Measurements from ENCODE around the gene OR51E2. TPM values are rescaled to one million over a fixed set of nuclear protein-coding genes. Genes with fewer than 3 reads are reported as not detected.

OR51E2 gene
- total RNA-seq, 5 donors from 2014 or later (not counting 1 experiment from before 2014, with no cell fraction given) = not detected

DNA sequence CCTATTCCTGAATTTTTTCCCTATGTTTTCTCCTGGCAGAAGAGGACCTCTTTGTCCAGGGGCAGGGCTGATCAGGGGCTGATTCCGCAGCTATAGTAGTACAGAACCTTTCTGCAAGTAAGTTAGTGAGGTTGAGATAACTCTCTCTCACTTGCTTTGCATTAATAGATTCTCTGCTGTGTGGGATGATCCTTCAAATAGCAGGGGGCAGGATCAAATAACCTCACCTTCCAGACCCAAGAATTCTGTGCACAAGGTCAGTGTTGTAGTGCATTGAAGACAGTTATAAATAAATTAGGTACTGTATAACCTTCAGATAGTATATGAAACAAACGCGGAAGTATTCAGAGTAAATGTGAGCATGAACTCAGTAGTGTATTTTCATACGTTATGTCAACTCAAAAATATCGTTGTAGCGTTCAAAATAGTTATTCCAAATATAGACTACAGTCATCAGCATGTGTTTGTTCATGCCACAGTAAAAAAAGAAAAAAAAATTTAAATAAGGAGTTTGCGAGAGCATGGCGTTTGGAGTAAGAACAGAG is 7.2 kb upstream of the OR51E2 start:
- Mint-ChIP-seq H3K27ac (no peak overlapping the region), H3K36me3 (no peaks in the 10 kb centered on the region), H3K27me3 (peaks cover 12 to 23% of the 10 kb centered on the region in 2 donors), H3K4me1 (no peaks in the 10 kb centered on the region), H3K4me3 (no peak overlapping the region), H3K9me3 (no peaks in the 10 kb centered on the region)
- ChIA-PET POLR2A (no interaction called here), CTCF (no interaction called here)
- Histone ChIP-seq H3K27me3 (replicated peaks in 1 of 2; ENCODE audit: control insufficient read depth in 2 of 2, extremely low read depth in 1 of 2, insufficient read depth in 2 of 2, low read length in 1 of 2) (no peaks in the 10 kb centered on the region), H3K9me3 (no peaks in the 10 kb centered on the region), H3K4me3 (ENCODE audit: control insufficient read depth in 1 of 2, extremely low read depth in 1 of 2, low read length in 1 of 2) (no peak overlapping the region), H3K4me1 (ENCODE audit: control insufficient read depth in 1 of 2, extremely low read depth in 1 of 2, insufficient read depth in 2 of 2, low read length in 2 of 2) (no peaks in the 10 kb centered on the region), H3K36me3 (ENCODE audit: control insufficient read depth in 2 of 2, extremely low read depth in 1 of 2, insufficient read depth in 1 of 2, low read length in 1 of 2) (no peaks in the 10 kb centered on the region), H3K27ac (ENCODE audit: low read length) (no peak overlapping the region)
- no CpG with 5 or more reads among the region's 8 CpGs for WGBS (ENCODE audit: insufficient coverage)
- ATAC-seq (replicated peaks in 1 of 4) = no peak
- no peak for DNase-seq

- H3K36me3 ChIP-seq (ENCODE audit: control insufficient read depth in 2 of 2, extremely low read depth in 1 of 2, insufficient read depth in 1 of 2, low read length in 1 of 2) = no peaks in the 10 kb centered on the region
- no peaks in the 10 kb centered on the region for H3K27me3 ChIP-seq (replicated peaks in 1 of 2; ENCODE audit: control insufficient read depth in 2 of 2, extremely low read depth in 1 of 2, insufficient read depth in 2 of 2, low read length in 1 of 2)
- Mint-ChIP-seq H3K4me1 (no peaks in the 10 kb centered on the region), H3K4me3 (no peak within 1 kb of the TSS), H3K36me3 (no peaks in the 10 kb centered on the region), H3K27me3 (peaks cover 8 to 17% of the 10 kb centered on the region in 2 donors), H3K9me3 (no peaks in the 10 kb centered on the region), H3K27ac (no peak within 1 kb of the TSS)
- no peak within 1 kb of the TSS for H3K4me3 ChIP-seq (ENCODE audit: control insufficient read depth in 1 of 2, extremely low read depth in 1 of 2, low read length in 1 of 2)
- no peaks in the 10 kb centered on the region for H3K9me3 ChIP-seq
- POLR2A ChIA-PET = no interaction called here
- CTCF ChIA-PET = no interaction called here
- no peak for DNase-seq
- no peak for ATAC-seq (replicated peaks in 1 of 4)
- no peak within 1 kb of the TSS for H3K27ac ChIP-seq (ENCODE audit: low read length)
- WGBS (ENCODE audit: insufficient coverage) = 68% methylated on average over 4 of the region's 5 CpGs
- no peaks in the 10 kb centered on the region for H3K4me1 ChIP-seq (ENCODE audit: control insufficient read depth in 1 of 2, extremely low read depth in 1 of 2, insufficient read depth in 2 of 2, low read length in 2 of 2)
Observed at GRCh38 chr11:4704054-4704789, 6.6 kb upstream of the OR51E2 start, which contains the start of gene MMP26. TSS of gene MMP26 (plus strand) at chr11:4704784.

GRCh38 chr11:4700436-4700820 is 2.8 kb upstream of the OR51E2 start:
- no peak overlapping the region for H3K27ac ChIP-seq (ENCODE audit: low read length)
- Mint-ChIP-seq H3K36me3 (no peaks in the 10 kb centered on the region), H3K27me3 (peaks cover 3 to 13% of the 10 kb centered on the region in 2 donors), H3K27ac (no peak overlapping the region), H3K4me1 (no peaks in the 10 kb centered on the region), H3K4me3 (no peak overlapping the region), H3K9me3 (no peaks in the 10 kb centered on the region)
- no peak overlapping the region for H3K4me3 ChIP-seq (ENCODE audit: control insufficient read depth in 1 of 2, extremely low read depth in 1 of 2, low read length in 1 of 2)
- no peaks in the 10 kb centered on the region for H3K27me3 ChIP-seq (replicated peaks in 1 of 2; ENCODE audit: control insufficient read depth in 2 of 2, extremely low read depth in 1 of 2, insufficient read depth in 2 of 2, low read length in 1 of 2)
- WGBS (ENCODE audit: insufficient coverage) = no CpG with 5 or more reads among the region's 1 CpG
- no peaks in the 10 kb centered on the region for H3K36me3 ChIP-seq (ENCODE audit: control insufficient read depth in 2 of 2, extremely low read depth in 1 of 2, insufficient read depth in 1 of 2, low read length in 1 of 2)
- no peak for DNase-seq
- no peak for ATAC-seq (replicated peaks in 1 of 4)
- no peaks in the 10 kb centered on the region for H3K9me3 ChIP-seq
- H3K4me1 ChIP-seq (ENCODE audit: control insufficient read depth in 1 of 2, extremely low read depth in 1 of 2, insufficient read depth in 2 of 2, low read length in 2 of 2) = no peaks in the 10 kb centered on the region
- ChIA-PET CTCF (no interaction called here), POLR2A (no interaction called here)

DNA sequence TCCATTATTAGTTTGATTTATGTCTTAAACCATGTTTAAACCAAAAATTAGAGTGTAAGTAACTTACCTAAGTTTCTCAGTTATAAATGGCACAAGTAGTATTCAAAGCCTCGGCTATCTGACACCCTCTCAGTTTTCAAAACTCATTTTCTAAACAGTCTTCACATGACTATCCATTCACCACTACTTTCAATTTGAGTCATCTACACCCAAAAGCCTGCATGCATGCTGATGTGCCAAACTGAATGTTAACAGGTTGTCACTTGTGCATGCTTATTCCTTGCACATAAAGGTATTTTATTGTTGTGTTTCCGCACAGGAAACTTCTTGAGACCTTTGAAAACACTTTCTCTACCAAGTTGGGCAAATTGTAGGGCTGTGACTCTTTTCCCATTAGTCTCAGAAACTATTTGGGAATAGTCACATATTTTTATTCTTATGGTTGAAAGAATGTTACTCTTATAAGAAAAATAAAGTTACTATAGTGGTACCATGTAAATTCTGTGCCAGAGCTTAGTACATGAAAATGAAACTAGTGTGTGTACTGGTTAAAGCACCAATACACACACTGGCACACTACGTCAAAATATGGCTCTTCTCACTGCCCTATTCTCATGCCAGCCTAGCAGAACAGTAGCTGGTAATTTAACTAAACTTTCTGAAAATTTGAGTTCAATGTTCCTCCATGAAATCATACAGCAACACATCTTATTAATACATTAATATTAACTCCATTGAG is 2.2 kb upstream of the OR51E2 start:
- no peaks in the 10 kb centered on the region for H3K27me3 ChIP-seq (replicated peaks in 1 of 2; ENCODE audit: control insufficient read depth in 2 of 2, extremely low read depth in 1 of 2, insufficient read depth in 2 of 2, low read length in 1 of 2)
- no CpG with 5 or more reads among the region's 3 CpGs for WGBS (ENCODE audit: insufficient coverage)
- POLR2A ChIA-PET = no interaction called here
- no peaks in the 10 kb centered on the region for H3K36me3 ChIP-seq (ENCODE audit: control insufficient read depth in 2 of 2, extremely low read depth in 1 of 2, insufficient read depth in 1 of 2, low read length in 1 of 2)
- Mint-ChIP-seq H3K27ac (no peak overlapping the region), H3K4me1 (no peaks in the 10 kb centered on the region), H3K27me3 (peaks cover 1 to 10% of the 10 kb centered on the region in 2 donors), H3K4me3 (no peak overlapping the region), H3K9me3 (no peaks in the 10 kb centered on the region), H3K36me3 (no peaks in the 10 kb centered on the region)
- H3K4me3 ChIP-seq (ENCODE audit: control insufficient read depth in 1 of 2, extremely low read depth in 1 of 2, low read length in 1 of 2) = no peak overlapping the region
- H3K9me3 ChIP-seq = no peaks in the 10 kb centered on the region
- H3K4me1 ChIP-seq (ENCODE audit: control insufficient read depth in 1 of 2, extremely low read depth in 1 of 2, insufficient read depth in 2 of 2, low read length in 2 of 2) = no peaks in the 10 kb centered on the region
- ATAC-seq (replicated peaks in 1 of 4) (no peak), DNase-seq (no peak)
- CTCF ChIA-PET = no interaction called here
- no peak overlapping the region for H3K27ac ChIP-seq (ENCODE audit: low read length)

DNA sequence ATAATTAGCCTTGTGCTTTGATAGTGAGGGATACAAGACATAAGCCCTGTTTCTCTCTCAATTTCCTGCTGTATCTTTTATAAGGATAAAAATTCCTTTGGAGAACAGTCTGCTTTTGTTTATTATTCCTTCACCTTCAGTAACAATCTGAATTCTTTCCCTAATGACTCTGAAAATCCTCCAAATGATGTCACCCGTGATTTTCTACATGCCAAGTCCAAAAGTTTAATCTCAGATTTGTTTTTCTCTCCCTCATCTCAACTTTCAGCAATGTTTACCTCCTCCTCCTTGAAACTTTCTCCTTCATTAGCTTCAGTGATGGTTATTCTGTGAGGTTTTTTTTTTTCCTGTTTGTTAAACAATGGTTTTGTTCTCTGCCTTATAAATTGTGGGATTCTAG is 2.2 kb downstream of the OR51E2 start:
- peaks cover 1 to 17% of the 10 kb centered on the region in 2 donors for H3K27me3 Mint-ChIP-seq
- ChIA-PET CTCF (no interaction called here), POLR2A (no interaction called here)
- H3K27ac Mint-ChIP-seq = no peak overlapping the region
- Histone ChIP-seq H3K4me3 (ENCODE audit: control insufficient read depth in 1 of 2, extremely low read depth in 1 of 2, low read length in 1 of 2) (no peak overlapping the region), H3K36me3 (ENCODE audit: control insufficient read depth in 2 of 2, extremely low read depth in 1 of 2, insufficient read depth in 1 of 2, low read length in 1 of 2) (no peaks in the 10 kb centered on the region), H3K27ac (ENCODE audit: low read length) (no peak overlapping the region), H3K27me3 (replicated peaks in 1 of 2; ENCODE audit: control insufficient read depth in 2 of 2, extremely low read depth in 1 of 2, insufficient read depth in 2 of 2, low read length in 1 of 2) (no peaks in the 10 kb centered on the region), H3K9me3 (no peaks in the 10 kb centered on the region), H3K4me1 (ENCODE audit: control insufficient read depth in 1 of 2, extremely low read depth in 1 of 2, insufficient read depth in 2 of 2, low read length in 2 of 2) (no peaks in the 10 kb centered on the region)
- no peaks in the 10 kb centered on the region for H3K4me1 Mint-ChIP-seq
- no peaks in the 10 kb centered on the region for H3K36me3 Mint-ChIP-seq
- no peak overlapping the region for H3K4me3 Mint-ChIP-seq
- no peaks in the 10 kb centered on the region for H3K9me3 Mint-ChIP-seq
- DNase-seq (no peak), ATAC-seq (replicated peaks in 1 of 4) (no peak)
- no CpG with 5 or more reads among the region's 1 CpG for WGBS (ENCODE audit: insufficient coverage)

- Histone ChIP-seq H3K36me3 (ENCODE audit: control insufficient read depth in 2 of 2, extremely low read depth in 1 of 2, insufficient read depth in 1 of 2, low read length in 1 of 2) (no peaks in the 10 kb centered on the region), H3K27me3 (replicated peaks in 1 of 2; ENCODE audit: control insufficient read depth in 2 of 2, extremely low read depth in 1 of 2, insufficient read depth in 2 of 2, low read length in 1 of 2) (no peaks in the 10 kb centered on the region), H3K4me3 (ENCODE audit: control insufficient read depth in 1 of 2, extremely low read depth in 1 of 2, low read length in 1 of 2) (no peak overlapping the region), H3K4me1 (ENCODE audit: control insufficient read depth in 1 of 2, extremely low read depth in 1 of 2, insufficient read depth in 2 of 2, low read length in 2 of 2) (no peaks in the 10 kb centered on the region), H3K9me3 (no peaks in the 10 kb centered on the region), H3K27ac (ENCODE audit: low read length) (no peak overlapping the region)
- CTCF ChIA-PET = no interaction called here
- 76% methylated on average over 3 of the region's 3 CpGs for WGBS (ENCODE audit: insufficient coverage)
- ATAC-seq (replicated peaks in 1 of 4) (no peak), DNase-seq (no peak)
- Mint-ChIP-seq H3K36me3 (no peaks in the 10 kb centered on the region), H3K4me1 (no peaks in the 10 kb centered on the region), H3K27me3 (peaks cover 0 to 12% of the 10 kb centered on the region in 2 donors), H3K27ac (no peak overlapping the region), H3K4me3 (no peak overlapping the region), H3K9me3 (no peaks in the 10 kb centered on the region)
- POLR2A ChIA-PET = no interaction called here
Observed at GRCh38 chr11:4684631-4685285, 12.9 kb downstream of the OR51E2 start.
